Measurements from ENCODE around the gene CRYBA2. TPM values are rescaled to one million over a fixed set of nuclear protein-coding genes. Genes with fewer than 3 reads are reported as not detected.

The CRYBA2 gene
- polyA plus RNA-seq, 1 donor from 2014 or later, result not detected

GRCh38 chr2:218995972-218996711, 2.9 kb upstream of the CRYBA2 start:
- Histone ChIP-seq H3K36me3 (ENCODE audit: insufficient read depth, low read length) (no peaks in the 10 kb centered on the region), H2AFZ (ENCODE audit: low read depth, low read length) (no peak overlapping the region), H3K27ac (ENCODE audit: low read length) (no peak overlapping the region), H4K20me1 (ENCODE audit: insufficient read depth) (no peaks in the 10 kb centered on the region), H3K4me3 (ENCODE audit: low read length) (peak overlapping the region; percentile 63), H3K79me2 (replicated peaks; ENCODE audit: insufficient read depth, low read length) (no peaks in the 10 kb centered on the region), H3K9me2 (ENCODE audit: insufficient read depth, low read length) (no peaks in the 10 kb centered on the region), H3K4me2 (ENCODE audit: low read length) (peak overlapping the region; percentile 59), H3K27me3 (ENCODE audit: insufficient read depth, low read depth, low read length) (peaks cover 98% of the 10 kb centered on the region), H3F3A (ENCODE audit: insufficient read depth, low read length, poor library complexity, severe bottlenecking) (no peaks in the 10 kb centered on the region), H3K9me3 (ENCODE audit: low read length) (no peaks in the 10 kb centered on the region), H3K9ac (ENCODE audit: low read length) (no peak overlapping the region)
- TF ChIP-seq POLR2AphosphoS5 (IDR thresholded peaks at IDR 0.05) (no peak), RAD21 (conservative IDR thresholded peaks at IDR 0.05) (peak; percentile 77), EP300 (conservative IDR thresholded peaks at IDR 0.05; ENCODE audit: poor library complexity, severe bottlenecking) (no peak), SMC3 (conservative IDR thresholded peaks at IDR 0.05; ENCODE audit: poor library complexity) (peak; percentile 82), REST (IDR thresholded peaks at IDR 0.05; ENCODE audit: borderline replicate concordance) (no peak), EZH2 (IDR thresholded peaks at IDR 0.05; ENCODE audit: borderline replicate concordance, insufficient read depth, low read length, poor library complexity, severe bottlenecking) (no peak), TAF1 (IDR thresholded peaks at IDR 0.05; ENCODE audit: low read depth) (no peak), CTCF (IDR thresholded peaks at IDR 0.05; ENCODE audit: poor library complexity, severe bottlenecking) (peak; percentile 87), MXI1 (conservative IDR thresholded peaks at IDR 0.05; ENCODE audit: poor library complexity, severe bottlenecking) (no peak)

- no peak overlapping the region for H3K4me2 ChIP-seq (ENCODE audit: low read length)
- no peaks in the 10 kb centered on the region for H3K36me3 ChIP-seq (ENCODE audit: insufficient read depth, low read length)
- H3K9me3 ChIP-seq (ENCODE audit: low read length), result no peaks in the 10 kb centered on the region
- H3K27me3 ChIP-seq (ENCODE audit: insufficient read depth, low read depth, low read length), result peaks cover 98% of the 10 kb centered on the region
- no peaks in the 10 kb centered on the region for H3K79me2 ChIP-seq (replicated peaks; ENCODE audit: insufficient read depth, low read length)
- no peaks in the 10 kb centered on the region for H3F3A ChIP-seq (ENCODE audit: insufficient read depth, low read length, poor library complexity, severe bottlenecking)
- no peak overlapping the region for H2AFZ ChIP-seq (ENCODE audit: low read depth, low read length)
- no peak overlapping the region for H3K27ac ChIP-seq (ENCODE audit: low read length)
- no peaks in the 10 kb centered on the region for H4K20me1 ChIP-seq (ENCODE audit: insufficient read depth)
- no peaks in the 10 kb centered on the region for H3K9me2 ChIP-seq (ENCODE audit: insufficient read depth, low read length)
- H3K9ac ChIP-seq (ENCODE audit: low read length), result no peak overlapping the region
- no peak for TF ChIP-seq SMC3 (conservative IDR thresholded peaks at IDR 0.05; ENCODE audit: poor library complexity)
- TF ChIP-seq REST (IDR thresholded peaks at IDR 0.05; ENCODE audit: borderline replicate concordance), result no peak
- no peak for TF ChIP-seq EZH2 (IDR thresholded peaks at IDR 0.05; ENCODE audit: borderline replicate concordance, insufficient read depth, low read length, poor library complexity, severe bottlenecking)
- no peak for TF ChIP-seq RAD21 (conservative IDR thresholded peaks at IDR 0.05)
- TF ChIP-seq MXI1 (conservative IDR thresholded peaks at IDR 0.05; ENCODE audit: poor library complexity, severe bottlenecking), result no peak
- TF ChIP-seq CTCF (IDR thresholded peaks at IDR 0.05; ENCODE audit: poor library complexity, severe bottlenecking), result no peak
- TF ChIP-seq TAF1 (IDR thresholded peaks at IDR 0.05; ENCODE audit: low read depth), result no peak
- no peak for TF ChIP-seq POLR2AphosphoS5 (IDR thresholded peaks at IDR 0.05)
- no peak for TF ChIP-seq EP300 (conservative IDR thresholded peaks at IDR 0.05; ENCODE audit: poor library complexity, severe bottlenecking)
- no peak overlapping the region for H3K4me3 ChIP-seq (ENCODE audit: low read length)
These were observed 2.3 kb upstream of the CRYBA2 start for GRCh38 chr2:218995561-218995960.

All from neural cell (in vitro differentiated cells).